ENCODE results near the gene GAPVD1.

The GAPVD1 gene

DNA sequence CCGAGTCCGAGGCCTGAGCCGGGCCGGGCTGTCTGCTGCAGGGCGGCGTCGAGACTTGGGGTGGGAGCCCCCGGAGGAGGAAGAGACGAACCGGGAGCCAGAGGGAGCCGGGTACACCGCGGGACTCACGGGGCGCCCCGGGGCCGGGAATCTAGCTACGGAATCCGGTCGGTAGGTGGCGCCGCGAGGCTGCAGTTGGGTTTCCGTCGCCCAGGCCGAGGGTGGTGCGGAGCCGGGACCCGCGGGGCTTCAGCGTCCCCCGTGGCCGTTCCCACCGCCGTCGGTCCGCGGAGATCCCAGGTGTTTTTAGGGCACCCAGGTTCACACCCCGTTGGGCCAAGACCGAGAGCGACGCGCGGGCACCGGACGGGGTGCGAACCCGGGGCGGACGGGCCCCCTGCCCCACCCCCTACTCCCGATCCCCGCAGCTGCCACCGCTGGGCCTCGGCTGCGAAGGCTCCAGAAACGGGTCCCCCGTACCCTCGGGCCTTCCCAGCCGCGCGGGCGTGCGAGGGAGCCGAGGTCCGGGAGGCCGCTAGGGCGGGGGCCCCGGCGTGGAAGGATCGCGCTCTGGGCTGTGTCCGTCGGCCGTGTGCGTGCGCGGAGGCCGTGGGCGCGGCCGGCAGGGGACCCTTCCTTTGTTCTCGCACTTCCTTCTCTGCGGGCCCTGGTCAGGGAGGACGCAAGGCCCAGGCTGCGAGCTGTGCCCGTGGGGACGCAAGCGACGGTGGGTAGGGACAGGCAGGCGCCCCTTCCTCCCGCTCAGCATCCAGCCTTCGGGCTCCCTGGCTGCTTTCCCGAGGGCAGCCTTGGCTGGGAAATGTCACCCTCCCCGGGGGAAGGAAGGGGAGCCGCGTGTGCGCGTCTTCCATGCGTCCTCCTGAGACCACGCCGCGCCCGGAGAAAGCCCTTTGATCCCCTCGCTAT lies 146.6 kb downstream of the GAPVD1 start:
- DNase-seq = peak; percentile 73

DNA sequence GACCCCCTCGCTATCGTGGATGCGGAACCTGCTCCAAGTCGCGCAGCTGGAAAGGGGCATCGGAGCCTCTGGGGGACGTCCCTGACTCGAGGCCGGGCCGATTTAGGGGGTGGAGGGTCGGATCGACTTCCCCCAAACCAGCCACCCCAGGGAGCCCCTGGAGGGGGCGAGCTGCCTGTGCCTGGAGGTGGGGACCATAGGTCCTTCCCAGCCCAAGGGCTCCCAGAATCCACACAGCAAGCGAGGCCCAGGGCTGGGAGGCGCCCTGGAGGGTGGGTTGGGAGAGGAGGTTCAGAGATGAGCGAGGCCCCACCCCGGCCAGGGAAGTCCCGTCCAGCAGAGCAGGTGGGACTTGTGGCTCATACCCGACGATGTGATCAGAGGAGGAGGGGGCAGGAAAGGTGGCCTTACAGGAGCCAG lies 147.6 kb downstream of the GAPVD1 start:
- DNase-seq = no peak

DNA sequence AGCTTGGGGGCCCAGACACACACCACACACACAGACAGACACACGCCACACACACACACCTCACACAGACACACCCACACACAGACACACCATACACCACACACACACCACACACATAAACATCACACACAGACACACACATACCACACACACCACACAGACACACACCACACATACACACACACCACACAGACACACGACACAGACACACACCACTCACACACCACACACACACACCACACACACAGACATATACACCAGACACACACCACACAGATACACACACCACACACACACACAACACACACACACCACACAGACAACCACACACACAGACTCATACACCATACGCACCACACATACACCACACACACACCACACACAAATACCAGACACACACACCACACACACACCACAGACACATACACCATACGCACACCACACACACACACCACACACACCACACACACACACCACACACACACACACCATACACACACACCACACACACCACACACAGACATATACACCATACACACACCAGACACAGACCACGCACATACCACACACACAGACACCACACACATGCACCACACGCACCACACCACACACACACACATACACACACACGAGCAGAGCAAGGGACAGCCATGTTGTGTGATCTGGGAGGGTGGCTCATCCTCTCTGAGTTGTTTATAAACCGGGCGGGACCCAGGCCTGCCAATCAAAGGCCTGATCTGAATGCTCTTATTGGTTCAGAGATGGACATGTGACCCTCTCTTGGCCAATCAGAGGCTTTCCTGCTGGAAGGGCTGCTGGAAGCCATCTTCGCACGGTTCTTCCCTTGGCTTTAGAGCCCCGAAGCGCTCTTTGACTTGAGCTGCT lies 148.3 kb downstream of the GAPVD1 start:
- peak; percentile 50 for DNase-seq

DNA sequence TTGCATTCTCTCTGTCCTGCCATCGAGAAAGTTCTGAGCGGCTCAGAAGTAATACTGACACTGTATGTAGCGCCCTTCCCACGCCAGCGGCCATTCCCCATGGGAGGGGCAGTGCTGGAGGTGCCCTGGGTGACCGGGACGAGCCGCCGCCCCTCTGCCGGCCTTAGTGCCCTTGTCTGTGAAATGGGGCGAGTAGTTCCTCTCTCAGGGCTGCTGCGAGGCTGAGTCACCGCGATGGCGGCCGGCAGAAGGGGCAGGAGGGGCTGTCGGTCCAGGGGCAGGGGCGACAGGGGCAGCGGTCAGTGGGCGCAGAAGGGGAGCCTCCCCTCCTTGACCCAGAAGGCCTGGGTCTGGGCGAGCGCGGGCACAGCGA lies 148.9 kb downstream of the GAPVD1 start:
- no peak for DNase-seq

DNA sequence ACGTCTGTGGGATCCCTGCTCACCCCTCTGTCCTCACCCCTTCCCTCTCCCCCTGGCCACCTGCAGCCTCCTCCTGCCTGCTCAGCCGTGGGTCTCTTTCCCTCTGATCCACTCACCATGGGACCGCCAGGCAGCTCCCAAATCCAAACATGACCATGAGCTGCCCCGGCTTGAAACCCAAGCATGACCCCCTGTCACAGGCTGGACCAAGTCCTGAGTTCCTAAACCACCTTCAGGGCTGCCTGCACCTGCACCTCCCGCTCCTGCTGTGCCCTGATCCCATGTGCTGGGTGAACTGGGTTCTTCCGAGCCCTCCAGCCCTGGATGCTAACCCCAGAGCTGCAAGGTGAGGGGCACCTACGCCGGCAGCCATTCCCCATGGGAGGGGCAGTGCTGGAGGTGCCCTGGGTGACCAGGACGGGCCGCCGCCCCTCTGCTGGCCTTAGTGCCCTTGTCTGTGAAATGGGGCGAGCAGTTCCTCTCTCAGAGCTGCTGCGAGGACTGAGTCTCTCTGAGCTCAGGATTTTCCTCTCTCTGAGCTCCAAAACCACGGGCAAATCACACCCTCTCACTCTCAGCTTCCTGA lies 149.6 kb downstream of the GAPVD1 start:
- DNase-seq = no peak

DNA sequence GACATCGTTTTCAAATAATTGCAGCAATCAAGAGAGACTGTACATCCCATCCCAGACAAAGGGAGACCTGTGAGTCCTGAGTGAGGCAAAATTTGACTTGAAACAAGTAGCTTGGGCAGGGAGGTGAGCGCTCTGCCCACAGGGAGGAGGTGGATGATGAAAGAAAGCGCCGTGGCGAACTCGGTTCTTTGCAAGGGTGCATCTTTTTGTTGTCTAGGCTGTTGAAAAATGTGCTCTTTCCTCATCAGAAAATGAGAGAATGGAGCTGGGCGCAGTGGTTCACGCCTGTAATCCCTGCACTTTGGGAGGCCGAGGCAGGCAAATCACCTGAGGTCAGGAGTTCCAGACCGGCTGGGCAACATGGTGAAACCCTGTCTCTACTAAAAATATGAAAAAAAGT lies 150.5 kb downstream of the GAPVD1 start:
- no peak for DNase-seq

DNA sequence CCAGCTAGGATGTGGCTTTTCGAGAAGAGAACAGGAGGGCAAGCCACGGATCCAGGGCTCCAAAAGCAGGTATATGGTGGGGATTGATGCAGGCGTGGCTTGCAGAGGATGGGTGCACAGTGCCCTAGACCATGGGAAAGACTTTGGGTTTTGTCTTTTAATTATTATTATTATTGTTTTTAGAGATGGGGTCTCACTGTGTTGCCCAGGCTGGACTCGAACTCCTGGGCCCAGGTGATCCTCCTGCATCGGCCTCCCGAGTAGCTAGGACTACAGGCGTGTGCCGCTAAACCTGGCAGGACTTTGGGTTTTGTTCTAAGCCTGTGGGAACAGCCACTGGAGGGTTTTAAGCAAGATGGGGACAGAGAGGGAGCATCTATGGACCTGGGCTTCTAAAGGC lies 152.0 kb downstream of the GAPVD1 start:
- no peak for DNase-seq

DNA sequence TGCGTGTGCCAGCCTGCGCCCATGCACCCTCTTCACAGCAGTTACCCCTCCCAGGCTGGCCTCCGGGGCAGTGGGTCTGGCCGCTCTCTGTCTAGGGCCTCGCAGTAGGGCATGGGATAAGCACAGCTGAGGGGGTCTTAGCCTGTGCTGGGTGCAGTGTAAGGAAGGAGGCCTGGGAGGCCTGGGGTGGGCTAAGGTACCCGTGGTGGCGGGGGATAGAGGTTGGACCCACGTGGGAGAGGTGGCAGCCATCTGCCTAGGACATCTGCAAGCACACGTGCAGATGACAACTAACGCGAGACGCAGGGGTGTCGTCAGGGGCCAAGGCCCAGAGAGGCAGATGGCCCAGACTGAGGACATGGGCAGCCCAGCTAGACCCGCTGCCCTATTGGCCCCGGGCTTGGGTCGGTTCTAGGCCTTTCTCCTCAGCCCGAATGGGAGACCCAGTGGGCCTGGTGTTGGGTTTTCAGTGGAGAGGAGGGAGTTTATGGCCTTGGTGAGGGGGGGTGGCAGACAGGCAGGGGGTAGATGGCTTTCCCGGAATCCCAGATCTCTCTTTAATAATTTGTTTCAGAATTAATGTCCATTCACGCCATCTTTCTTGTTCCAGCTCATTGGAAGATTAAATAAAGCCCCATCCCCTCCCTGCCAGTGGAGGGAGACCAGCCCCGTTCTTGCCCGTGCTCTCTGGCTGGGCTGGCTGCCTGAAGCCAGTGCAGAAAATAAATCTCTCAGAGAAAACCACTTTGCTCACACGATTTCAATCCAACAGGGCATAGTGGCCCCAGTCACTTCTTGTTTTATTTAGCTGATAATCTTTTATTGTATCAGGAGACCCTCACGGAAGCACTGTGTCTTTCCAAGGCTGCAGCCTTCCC lies 154.2 kb downstream of the GAPVD1 start:
- no peak for DNase-seq

DNA sequence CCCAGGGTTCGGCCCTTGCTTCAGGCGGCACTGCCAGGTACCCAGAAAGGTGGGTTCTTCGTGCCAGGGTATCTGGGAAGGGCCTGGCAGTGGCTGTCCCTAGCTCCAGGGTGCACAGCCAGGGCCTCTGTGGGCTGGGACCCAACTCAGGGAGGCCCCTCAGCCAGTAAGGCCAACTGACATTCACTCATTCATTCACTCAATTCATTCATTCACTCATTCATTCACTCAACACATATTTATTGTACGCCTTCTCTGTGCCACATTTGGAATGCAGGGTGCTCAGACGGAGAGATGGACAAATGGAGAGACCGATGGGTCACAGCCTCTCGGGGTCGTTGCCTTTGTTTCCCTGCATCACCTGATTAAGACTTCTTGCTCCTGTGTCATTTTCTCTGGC lies 154.9 kb downstream of the GAPVD1 start:
- no peak for DNase-seq

Data from fibroblast of upper back skin (primary cell).